Hematopoietic multipotent progenitor cell (in vitro differentiated cells): ENCODE measurements around the gene MYO10. TPM values are rescaled to one million over a fixed set of nuclear protein-coding genes. Genes with fewer than 3 reads are reported as not detected.

Source experiments
- small RNA-seq: library from RNA; depleted of rRNA; stranded (forward); fragments of <200 nt; gene quantifications from one replicate; pipeline ENCODE3, GENCODE V24; 2012
- total RNA-seq: library from RNA; depleted of rRNA; stranded (reverse); fragments of >200 nt; gene quantifications from one replicate; pipeline ENCODE4 v1.2.3, GENCODE V29; 2012

The MYO10 gene
- total RNA-seq, 1 donor = 0.54 TPM

Small RNA genes within 50 kb of the gene (small RNA-seq; reads per million reads assigned to genes)
- gene RF00019 (not detected), gene RNA5SP179 (not detected), gene RNU6-660P (not detected)
